HepG2 (cell line): ENCODE measurements around the gene DLX1. TPM values are rescaled to one million over a fixed set of nuclear protein-coding genes. Genes with fewer than 3 reads are reported as not detected.

ENCODE experiments used
- CBFB ChIP-seq: sonication (generic); formaldehyde crosslinking; IDR thresholded peaks from 2 replicates; pipeline ENCODE4 v1.4.0; 2020; ENCODE audit warnings: missing genetic modification reagents
- CSRNP1 ChIP-seq: sonication (generic); formaldehyde crosslinking; IDR thresholded peaks from 2 replicates; pipeline ENCODE4 v1.8.1; 2023; ENCODE audit warnings: mild to moderate bottlenecking, missing genetic modification reagents
- HNRNPK ChIP-seq: fragments of 200-400 bp; formaldehyde crosslinking; IDR thresholded peaks from 2 replicates; pipeline ENCODE4 v1.6.1; 2018; ENCODE audit warnings: low read length, low read depth, moderate library complexity, mild to moderate bottlenecking; ENCODE audit not compliant: poor library complexity, severe bottlenecking
- IKZF4 ChIP-seq: sonication (generic); formaldehyde crosslinking; IDR thresholded peaks from 2 replicates; pipeline ENCODE4 v1.5.1; 2020; ENCODE audit warnings: borderline replicate concordance, mild to moderate bottlenecking, low read depth, missing genetic modification reagents; ENCODE audit errors: not compliant biosample characterization
- ISX ChIP-seq: sonication (generic); formaldehyde crosslinking; conservative IDR thresholded peaks from 2 replicates; pipeline ENCODE4 v1.5.0; 2020; ENCODE audit warnings: missing genetic modification reagents
- KLF15 ChIP-seq: sonication (generic); formaldehyde crosslinking; IDR thresholded peaks from 2 replicates; pipeline ENCODE4 v1.8.1; 2023; ENCODE audit warnings: borderline replicate concordance, mild to moderate bottlenecking, inconsistent platforms, missing genetic modification reagents, mixed read lengths
- MZF1 ChIP-seq: sonication (generic); formaldehyde crosslinking; IDR thresholded peaks from 2 replicates; pipeline ENCODE4 v1.8.1; 2023; ENCODE audit warnings: mild to moderate bottlenecking, missing genetic modification reagents, borderline replicate concordance
- REPIN1 ChIP-seq: sonication (generic); formaldehyde crosslinking; IDR thresholded peaks from 2 replicates; pipeline ENCODE4 v1.8.0; 2022; ENCODE audit warnings: missing genetic modification reagents, low read depth, mild to moderate bottlenecking, borderline replicate concordance
- RERE ChIP-seq: IDR thresholded peaks from 2 replicates; pipeline ENCODE4 v1.6.1; 2016; ENCODE audit warnings: low read depth, missing genetic modification reagents, missing compliant biosample characterization
- SP5 ChIP-seq: IDR thresholded peaks from 2 replicates; pipeline ENCODE4 v1.6.1; 2016; ENCODE audit warnings: low read depth, borderline replicate concordance
- STAT5B ChIP-seq: sonication (generic); formaldehyde crosslinking; IDR thresholded peaks from 2 replicates; pipeline ENCODE4 v1.4.0; 2020; ENCODE audit warnings: missing genetic modification reagents
- TBP ChIP-seq: sonication (generic); formaldehyde crosslinking; IDR thresholded peaks from 2 replicates; pipeline ENCODE4 v1.5.0; 2020; ENCODE audit warnings: missing genetic modification reagents
- ZNF282 ChIP-seq: fragments of 450-650 bp; IDR thresholded peaks from 2 replicates; pipeline ENCODE4 v1.6.1; 2018; ENCODE audit not compliant: partially characterized antibody
- ZNF33A ChIP-seq: sonication (generic); formaldehyde crosslinking; IDR thresholded peaks from 2 replicates; pipeline ENCODE4 v1.5.1; 2020; ENCODE audit warnings: missing genetic modification reagents, mild to moderate bottlenecking, moderate library complexity, borderline replicate concordance
- ZNF362 ChIP-seq: sonication (generic); formaldehyde crosslinking; IDR thresholded peaks from 2 replicates; pipeline ENCODE4 v1.4.0; 2020; ENCODE audit warnings: missing genetic modification reagents, mild to moderate bottlenecking, borderline replicate concordance
- ZNF589 ChIP-seq: sonication (generic); formaldehyde crosslinking; conservative IDR thresholded peaks from 2 replicates; pipeline ENCODE4 v1.8.0; 2022; ENCODE audit warnings: mild to moderate bottlenecking, moderate library complexity, missing genetic modification reagents
- ZNF709 ChIP-seq: sonication (generic); formaldehyde crosslinking; IDR thresholded peaks from 2 replicates; pipeline ENCODE4 v1.5.0; 2020; ENCODE audit warnings: mild to moderate bottlenecking, missing genetic modification reagents
- polyA plus RNA-seq, 8 experiments: library from polyadenylated mRNA; depleted of rRNA in 3 of 8; stranded (reverse) in 7 of 8; unstranded in 1 of 8; fragments of >200 nt; fragmentation: Illumina TruSeq in 4 of 8; extraction: Trizol in 4 of 8; gene quantifications; 2 replicates each; pipeline versions ENCODE4 v1.2.1 to v1.2.3, GENCODE V29; 2011 to 2016; ENCODE audit warnings: low read depth in 4 of 8, missing spikeins in 1 of 8, mixed read lengths in 1 of 8; ENCODE audit not compliant: insufficient read depth in 1 of 8
- total RNA-seq, 5 experiments: library from RNA; depleted of rRNA; stranded (reverse); fragments of >200 nt; fragmentation: Illumina TruSeq; extraction: Trizol; gene quantifications; 2 replicates each; pipeline ENCODE4 v1.2.3, GENCODE V29; 2016; ENCODE audit warnings: low read depth in 1 of 5
- TF ChIP-seq, protein P1 (sequence below): sonication (generic); formaldehyde crosslinking; IDR thresholded peaks from 2 replicates; pipeline ENCODE4 v1.8.0; 2022; ENCODE audit warnings: mild to moderate bottlenecking, missing genetic modification reagents, moderate library complexity

The DLX1 gene
- total and polyA plus RNA-seq, 2 of the 13 experiments (the other 11 are each of a cell fraction or from before 2014, with no cell fraction given), result 0.18 to 0.86 TPM

DNA sequence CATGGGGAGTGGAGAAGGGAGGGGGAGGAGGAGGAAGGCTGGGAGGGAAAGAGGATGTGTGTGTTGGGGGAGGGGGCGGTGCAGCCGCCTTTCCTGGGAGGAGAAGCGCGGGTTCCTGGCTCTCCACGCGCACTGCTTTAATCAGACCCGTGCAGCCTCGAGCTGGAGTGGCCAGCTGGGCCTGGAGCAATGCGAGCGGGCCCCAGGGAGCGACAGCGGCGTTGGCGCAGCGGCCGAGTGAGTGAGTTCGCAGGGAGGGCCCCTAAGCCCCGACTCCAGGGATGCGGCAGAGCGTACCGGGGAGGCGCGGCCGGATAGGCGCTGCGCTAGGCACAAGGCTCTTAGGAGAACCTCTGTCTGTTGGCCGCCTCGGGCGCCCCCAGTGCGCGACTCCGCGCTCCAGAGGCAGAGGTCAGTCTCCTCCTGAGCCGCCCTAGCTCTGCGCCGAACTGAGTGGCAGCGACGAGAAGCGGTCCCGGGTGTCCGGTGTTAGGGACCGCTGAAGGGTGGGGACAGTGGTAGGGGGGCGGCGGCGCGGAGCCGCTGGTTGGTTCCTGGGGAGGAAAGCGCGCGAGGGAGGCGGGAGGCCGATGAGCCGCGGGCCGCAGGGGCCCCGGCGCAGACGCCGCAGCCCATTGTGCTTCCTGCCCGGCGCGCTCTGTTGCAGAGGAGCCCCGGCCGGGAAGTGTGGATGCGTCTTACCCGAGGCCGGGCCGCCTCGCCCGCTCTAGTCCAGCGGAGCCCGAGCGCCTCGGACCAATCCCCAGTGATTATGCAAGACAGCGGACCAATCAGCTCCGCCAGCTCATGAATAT, 455 bp upstream of the DLX1 start (continued):
- TF ChIP-seq RERE, result no peak
- TF ChIP-seq CBFB, result peak; percentile 55; the same call in 1 of the 2 replicates
- TF ChIP-seq ZNF589, result 0 out of 2 replicates have a peak, but pooled peaks have one; percentile 15
- TF ChIP-seq ISX (CRISPR knock-in tag), result 0 out of 2 replicates have a peak, but pooled peaks have one; percentile 29
- no peak for TF ChIP-seq ZNF282
- no peak for TF ChIP-seq MZF1 (CRISPR knock-in tag)
- TF ChIP-seq IKZF4, result no peak
- no peak for TF ChIP-seq SP5 (CRISPR knock-in tag)
- TF ChIP-seq HNRNPK, result peak; percentile 75
- TF ChIP-seq ZNF709 (CRISPR knock-in tag), result 0 out of 2 replicates have a peak, but pooled peaks have one; percentile 48
- no peak for TF ChIP-seq KLF15 (CRISPR knock-in tag)
- no peak for TF ChIP-seq REPIN1 (CRISPR knock-in tag)
- no peak for TF ChIP-seq TBP (CRISPR knock-in tag)
- TF ChIP-seq ZNF33A (CRISPR knock-in tag), result no peak
- no peak for TF ChIP-seq CSRNP1 (CRISPR knock-in tag)
- TF ChIP-seq STAT5B (CRISPR knock-in tag), result no peak
- peak; percentile 40; the same call in 1 of the 2 replicates for TF ChIP-seq ZNF362
- TF ChIP-seq, protein P1, sequence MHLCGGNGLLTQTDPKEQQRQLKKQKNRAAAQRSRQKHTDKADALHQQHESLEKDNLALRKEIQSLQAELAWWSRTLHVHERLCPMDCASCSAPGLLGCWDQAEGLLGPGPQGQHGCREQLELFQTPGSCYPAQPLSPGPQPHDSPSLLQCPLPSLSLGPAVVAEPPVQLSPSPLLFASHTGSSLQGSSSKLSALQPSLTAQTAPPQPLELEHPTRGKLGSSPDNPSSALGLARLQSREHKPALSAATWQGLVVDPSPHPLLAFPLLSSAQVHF (CRISPR knock-in tag), result no peak
